ENCODE measurements around the gene FAM210B. TPM values are rescaled to one million over a fixed set of nuclear protein-coding genes. Genes with fewer than 3 reads are reported as not detected.
A peak's percentile ranks its signal among the peaks of the same experiment; 100 is the strongest.

Gene FAM210B
- total RNA-seq, 1 experiment from 2014 or later: 19.1 TPM

DNA sequence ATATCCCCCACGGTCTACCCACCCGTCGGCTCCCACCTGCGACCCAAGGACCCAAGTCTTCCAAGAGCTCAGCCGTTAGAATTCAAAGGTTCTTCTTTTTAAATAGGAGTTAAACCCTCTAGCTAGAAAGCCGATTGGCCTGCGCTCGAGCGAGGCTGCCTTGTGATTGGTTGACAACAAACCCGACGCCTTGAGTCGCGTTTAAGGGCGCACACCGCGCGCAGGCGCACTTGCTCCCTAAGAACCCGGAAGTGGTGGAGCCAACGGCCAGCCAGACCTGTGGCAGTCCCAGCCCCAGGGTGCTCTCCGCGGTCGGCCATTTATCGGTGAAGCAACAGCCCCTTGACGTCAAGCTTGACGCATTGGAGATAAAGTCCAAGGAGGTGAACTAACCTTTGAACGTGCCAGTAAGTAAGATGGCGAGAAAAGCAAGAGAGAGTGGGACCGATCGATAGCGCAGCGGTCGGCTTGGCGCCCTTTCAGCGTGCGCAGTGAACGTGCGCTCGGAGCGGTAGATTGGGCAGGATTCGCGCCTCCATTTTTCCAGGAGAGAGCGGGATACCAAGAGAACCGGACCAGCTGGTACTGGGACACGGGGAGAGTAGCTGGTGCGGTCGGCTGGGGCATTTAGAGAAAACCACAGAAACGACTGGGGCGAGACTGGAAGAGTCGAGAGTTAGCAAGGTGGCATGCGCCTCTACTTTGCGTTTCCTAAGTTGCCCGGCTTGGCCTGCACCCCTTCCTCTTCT, 33.5 kb downstream of the FAM210B start, which contains the start of the genes AURKA and CSTF1:
AURKA (minus strand) TSS at position 84 of the 749 bp plus-strand sequence. CDS start 4,018 bp downstream, outside the sequence.
CSTF1 (plus strand) TSS at position 514 of the 749 bp plus-strand sequence. CDS start 2,908 bp downstream, outside the sequence.
- H3K27me3 Mint-ChIP-seq (ENCODE audit: low read depth): no peaks in the 10 kb centered on the region
- peak within 1 kb of the TSS; percentile 71 for H3K27ac Mint-ChIP-seq
- H3K4me3 Mint-ChIP-seq: no peak within 1 kb of the TSS
- peaks cover 29% of the 10 kb centered on the region for H3K4me1 Mint-ChIP-seq
- DNase-seq (ENCODE audit: low spot score) (peak; percentile 99), ATAC-seq (peak; percentile 93)
- ChIA-PET POLR2A (interaction anchor here (0.6 to 1.5 kb wide), 4 partner anchors 10 to 76 kb away, joined by 3 to 5 read pairs (median 3); partner anchors contain the start of gene RTF2), CTCF (interaction anchor here (1.5 to 1.9 kb wide), 2 partner anchors 34 to 48 kb away, joined by 4 read pairs; partner anchors contain the start of gene FAM210B)
- H3K9me3 Mint-ChIP-seq: no peaks in the 10 kb centered on the region
- peaks cover 52% of the 10 kb centered on the region for H3K36me3 Mint-ChIP-seq
- no peak for TF ChIP-seq ZNF138 (CRISPR knock-in tag; conservative IDR thresholded peaks at IDR 0.05)
- TF ChIP-seq TP53 (CRISPR knock-in tag; IDR thresholded peaks at IDR 0.05): no peak
- TF ChIP-seq, protein P1, sequence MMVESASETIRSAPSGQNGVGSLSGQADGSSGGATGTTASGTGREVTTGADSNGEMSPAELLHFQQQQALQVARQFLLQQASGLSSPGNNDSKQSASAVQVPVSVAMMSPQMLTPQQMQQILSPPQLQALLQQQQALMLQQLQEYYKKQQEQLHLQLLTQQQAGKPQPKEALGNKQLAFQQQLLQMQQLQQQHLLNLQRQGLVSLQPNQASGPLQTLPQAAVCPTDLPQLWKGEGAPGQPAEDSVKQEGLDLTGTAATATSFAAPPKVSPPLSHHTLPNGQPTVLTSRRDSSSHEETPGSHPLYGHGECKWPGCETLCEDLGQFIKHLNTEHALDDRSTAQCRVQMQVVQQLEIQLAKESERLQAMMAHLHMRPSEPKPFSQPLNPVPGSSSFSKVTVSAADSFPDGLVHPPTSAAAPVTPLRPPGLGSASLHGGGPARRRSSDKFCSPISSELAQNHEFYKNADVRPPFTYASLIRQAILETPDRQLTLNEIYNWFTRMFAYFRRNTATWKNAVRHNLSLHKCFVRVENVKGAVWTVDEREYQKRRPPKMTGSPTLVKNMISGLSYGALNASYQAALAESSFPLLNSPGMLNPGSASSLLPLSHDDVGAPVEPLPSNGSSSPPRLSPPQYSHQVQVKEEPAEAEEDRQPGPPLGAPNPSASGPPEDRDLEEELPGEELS (CRISPR knock-in tag; IDR thresholded peaks at IDR 0.05): peak; percentile 89
- TF ChIP-seq SMAD3 (CRISPR knock-in tag; IDR thresholded peaks at IDR 0.05; ENCODE audit: borderline replicate concordance): 0 out of 2 replicates have a peak, but pooled peaks have one; percentile 47
- TF ChIP-seq, protein P2, sequence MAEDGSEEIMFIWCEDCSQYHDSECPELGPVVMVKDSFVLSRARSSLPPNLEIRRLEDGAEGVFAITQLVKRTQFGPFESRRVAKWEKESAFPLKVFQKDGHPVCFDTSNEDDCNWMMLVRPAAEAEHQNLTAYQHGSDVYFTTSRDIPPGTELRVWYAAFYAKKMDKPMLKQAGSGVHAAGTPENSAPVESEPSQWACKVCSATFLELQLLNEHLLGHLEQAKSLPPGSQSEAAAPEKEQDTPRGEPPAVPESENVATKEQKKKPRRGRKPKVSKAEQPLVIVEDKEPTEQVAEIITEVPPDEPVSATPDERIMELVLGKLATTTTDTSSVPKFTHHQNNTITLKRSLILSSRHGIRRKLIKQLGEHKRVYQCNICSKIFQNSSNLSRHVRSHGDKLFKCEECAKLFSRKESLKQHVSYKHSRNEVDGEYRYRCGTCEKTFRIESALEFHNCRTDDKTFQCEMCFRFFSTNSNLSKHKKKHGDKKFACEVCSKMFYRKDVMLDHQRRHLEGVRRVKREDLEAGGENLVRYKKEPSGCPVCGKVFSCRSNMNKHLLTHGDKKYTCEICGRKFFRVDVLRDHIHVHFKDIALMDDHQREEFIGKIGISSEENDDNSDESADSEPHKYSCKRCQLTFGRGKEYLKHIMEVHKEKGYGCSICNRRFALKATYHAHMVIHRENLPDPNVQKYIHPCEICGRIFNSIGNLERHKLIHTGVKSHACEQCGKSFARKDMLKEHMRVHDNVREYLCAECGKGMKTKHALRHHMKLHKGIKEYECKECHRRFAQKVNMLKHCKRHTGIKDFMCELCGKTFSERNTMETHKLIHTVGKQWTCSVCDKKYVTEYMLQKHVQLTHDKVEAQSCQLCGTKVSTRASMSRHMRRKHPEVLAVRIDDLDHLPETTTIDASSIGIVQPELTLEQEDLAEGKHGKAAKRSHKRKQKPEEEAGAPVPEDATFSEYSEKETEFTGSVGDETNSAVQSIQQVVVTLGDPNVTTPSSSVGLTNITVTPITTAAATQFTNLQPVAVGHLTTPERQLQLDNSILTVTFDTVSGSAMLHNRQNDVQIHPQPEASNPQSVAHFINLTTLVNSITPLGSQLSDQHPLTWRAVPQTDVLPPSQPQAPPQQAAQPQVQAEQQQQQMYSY (CRISPR knock-in tag; IDR thresholded peaks at IDR 0.05): no peak
- TF ChIP-seq MYBL2 (CRISPR knock-in tag; IDR thresholded peaks at IDR 0.05): peak; percentile 99
- peak; percentile 83 for TF ChIP-seq ZNF423 (CRISPR knock-in tag; IDR thresholded peaks at IDR 0.05)
- TF ChIP-seq ZNF232 (CRISPR knock-in tag; IDR thresholded peaks at IDR 0.05): no peak
- 0 out of 2 replicates have a peak, but pooled peaks have one; percentile 14 for TF ChIP-seq FOXP1 (CRISPR knock-in tag; IDR thresholded peaks at IDR 0.05; ENCODE audit: borderline replicate concordance)
- TF ChIP-seq NFATC4 (CRISPR knock-in tag; IDR thresholded peaks at IDR 0.05): no peak
- TF ChIP-seq, protein P3, sequence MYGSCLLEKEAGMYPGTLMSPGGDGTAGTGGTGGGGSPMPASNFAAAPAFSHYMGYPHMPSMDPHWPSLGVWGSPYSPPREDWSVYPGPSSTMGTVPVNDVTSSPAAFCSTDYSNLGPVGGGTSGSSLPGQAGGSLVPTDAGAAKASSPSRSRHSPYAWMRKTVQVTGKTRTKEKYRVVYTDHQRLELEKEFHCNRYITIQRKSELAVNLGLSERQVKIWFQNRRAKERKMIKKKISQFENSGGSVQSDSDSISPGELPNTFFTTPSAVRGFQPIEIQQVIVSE (CRISPR knock-in tag; IDR thresholded peaks at IDR 0.05; ENCODE audit: borderline replicate concordance): no peak
- TF ChIP-seq KAT7 (CRISPR knock-in tag; IDR thresholded peaks at IDR 0.05; ENCODE audit: borderline replicate concordance): 0 out of 2 replicates have a peak, but pooled peaks have one; percentile 58
- TF ChIP-seq, protein P4, sequence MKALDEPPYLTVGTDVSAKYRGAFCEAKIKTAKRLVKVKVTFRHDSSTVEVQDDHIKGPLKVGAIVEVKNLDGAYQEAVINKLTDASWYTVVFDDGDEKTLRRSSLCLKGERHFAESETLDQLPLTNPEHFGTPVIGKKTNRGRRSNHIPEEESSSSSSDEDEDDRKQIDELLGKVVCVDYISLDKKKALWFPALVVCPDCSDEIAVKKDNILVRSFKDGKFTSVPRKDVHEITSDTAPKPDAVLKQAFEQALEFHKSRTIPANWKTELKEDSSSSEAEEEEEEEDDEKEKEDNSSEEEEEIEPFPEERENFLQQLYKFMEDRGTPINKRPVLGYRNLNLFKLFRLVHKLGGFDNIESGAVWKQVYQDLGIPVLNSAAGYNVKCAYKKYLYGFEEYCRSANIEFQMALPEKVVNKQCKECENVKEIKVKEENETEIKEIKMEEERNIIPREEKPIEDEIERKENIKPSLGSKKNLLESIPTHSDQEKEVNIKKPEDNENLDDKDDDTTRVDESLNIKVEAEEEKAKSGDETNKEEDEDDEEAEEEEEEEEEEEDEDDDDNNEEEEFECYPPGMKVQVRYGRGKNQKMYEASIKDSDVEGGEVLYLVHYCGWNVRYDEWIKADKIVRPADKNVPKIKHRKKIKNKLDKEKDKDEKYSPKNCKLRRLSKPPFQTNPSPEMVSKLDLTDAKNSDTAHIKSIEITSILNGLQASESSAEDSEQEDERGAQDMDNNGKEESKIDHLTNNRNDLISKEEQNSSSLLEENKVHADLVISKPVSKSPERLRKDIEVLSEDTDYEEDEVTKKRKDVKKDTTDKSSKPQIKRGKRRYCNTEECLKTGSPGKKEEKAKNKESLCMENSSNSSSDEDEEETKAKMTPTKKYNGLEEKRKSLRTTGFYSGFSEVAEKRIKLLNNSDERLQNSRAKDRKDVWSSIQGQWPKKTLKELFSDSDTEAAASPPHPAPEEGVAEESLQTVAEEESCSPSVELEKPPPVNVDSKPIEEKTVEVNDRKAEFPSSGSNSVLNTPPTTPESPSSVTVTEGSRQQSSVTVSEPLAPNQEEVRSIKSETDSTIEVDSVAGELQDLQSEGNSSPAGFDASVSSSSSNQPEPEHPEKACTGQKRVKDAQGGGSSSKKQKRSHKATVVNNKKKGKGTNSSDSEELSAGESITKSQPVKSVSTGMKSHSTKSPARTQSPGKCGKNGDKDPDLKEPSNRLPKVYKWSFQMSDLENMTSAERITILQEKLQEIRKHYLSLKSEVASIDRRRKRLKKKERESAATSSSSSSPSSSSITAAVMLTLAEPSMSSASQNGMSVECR (CRISPR knock-in tag; IDR thresholded peaks at IDR 0.05; ENCODE audit: borderline replicate concordance): peak; percentile 45; the same call in 1 of the 2 replicates
- peak; percentile 81 for TF ChIP-seq CREM (CRISPR knock-in tag; IDR thresholded peaks at IDR 0.05)
- TF ChIP-seq PRRX2 (CRISPR knock-in tag; IDR thresholded peaks at IDR 0.05): no peak
- TF ChIP-seq, protein P5, sequence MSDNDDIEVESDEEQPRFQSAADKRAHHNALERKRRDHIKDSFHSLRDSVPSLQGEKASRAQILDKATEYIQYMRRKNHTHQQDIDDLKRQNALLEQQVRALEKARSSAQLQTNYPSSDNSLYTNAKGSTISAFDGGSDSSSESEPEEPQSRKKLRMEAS (CRISPR knock-in tag; IDR thresholded peaks at IDR 0.05): peak; percentile 89
- no peak for TF ChIP-seq ZNF671 (CRISPR knock-in tag; IDR thresholded peaks at IDR 0.05)
- peak; percentile 72 for TF ChIP-seq NFYB (CRISPR knock-in tag; conservative IDR thresholded peaks at IDR 0.05; ENCODE audit: low read depth)
- TF ChIP-seq, protein P6, sequence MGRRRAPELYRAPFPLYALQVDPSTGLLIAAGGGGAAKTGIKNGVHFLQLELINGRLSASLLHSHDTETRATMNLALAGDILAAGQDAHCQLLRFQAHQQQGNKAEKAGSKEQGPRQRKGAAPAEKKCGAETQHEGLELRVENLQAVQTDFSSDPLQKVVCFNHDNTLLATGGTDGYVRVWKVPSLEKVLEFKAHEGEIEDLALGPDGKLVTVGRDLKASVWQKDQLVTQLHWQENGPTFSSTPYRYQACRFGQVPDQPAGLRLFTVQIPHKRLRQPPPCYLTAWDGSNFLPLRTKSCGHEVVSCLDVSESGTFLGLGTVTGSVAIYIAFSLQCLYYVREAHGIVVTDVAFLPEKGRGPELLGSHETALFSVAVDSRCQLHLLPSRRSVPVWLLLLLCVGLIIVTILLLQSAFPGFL (CRISPR knock-in tag; IDR thresholded peaks at IDR 0.05; ENCODE audit: borderline replicate concordance): peak; percentile 87; the same call in 1 of the 2 replicates
- TF ChIP-seq, protein P7, sequence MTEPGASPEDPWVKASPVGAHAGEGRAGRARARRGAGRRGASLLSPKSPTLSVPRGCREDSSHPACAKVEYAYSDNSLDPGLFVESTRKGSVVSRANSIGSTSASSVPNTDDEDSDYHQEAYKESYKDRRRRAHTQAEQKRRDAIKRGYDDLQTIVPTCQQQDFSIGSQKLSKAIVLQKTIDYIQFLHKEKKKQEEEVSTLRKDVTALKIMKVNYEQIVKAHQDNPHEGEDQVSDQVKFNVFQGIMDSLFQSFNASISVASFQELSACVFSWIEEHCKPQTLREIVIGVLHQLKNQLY (CRISPR knock-in tag; IDR thresholded peaks at IDR 0.05): no peak
- TF ChIP-seq ETV6 (CRISPR knock-in tag; IDR thresholded peaks at IDR 0.05): peak; percentile 76; the same call in 1 of the 2 replicates
